Kidney (tissue), 14 donors: Measurements from ENCODE around the gene RPTOR. TPM values are rescaled to one million over a fixed set of nuclear protein-coding genes. Genes with fewer than 3 reads are reported as not detected.

ENCODE experiments used
- DNase-seq, 5 donors: peaks; one replicate each; pipeline ENCODE4 v3.0.0-alpha.2; 2013 to 2020
- FAIRE-seq: peaks from 2 replicates; lab custom pipeline; 2012; peaks lifted over from hg19 to GRCh38; lab: Jason Lieb, UNC
- H3K27ac ChIP-seq, 2 donors: one replicate each; pipeline ENCODE4 v1.7.0; 2013; ENCODE audit warnings: low read depth in 2 of 2, low read length in 2 of 2, inconsistent platforms in 1 of 2
- H3K27me3 ChIP-seq: one replicate; pipeline ENCODE4 v1.7.1; 2013; ENCODE audit warnings: low read length, inconsistent platforms; ENCODE audit not compliant: control insufficient read depth, insufficient read depth
- H3K36me3 ChIP-seq, 3 donors: one replicate each; pipeline versions ENCODE4 v1.7.0 to v1.7.1; 2013; ENCODE audit warnings: low read length in 3 of 3, control low read depth in 1 of 3, inconsistent platforms in 1 of 3; ENCODE audit not compliant: insufficient read depth in 3 of 3, control insufficient read depth in 2 of 3
- H3K4me1 ChIP-seq, 3 donors: one replicate each; pipeline versions ENCODE4 v1.7.0 to v1.7.1; 2013; ENCODE audit warnings: low read length in 3 of 3, inconsistent platforms in 1 of 3, low read depth in 1 of 3; ENCODE audit not compliant: control insufficient read depth in 2 of 3, insufficient read depth in 2 of 3
- H3K4me3 ChIP-seq, 3 donors: one replicate each; pipeline versions ENCODE4 v1.7.0 to v1.8.1; 2013; ENCODE audit warnings: low read length in 3 of 3, control low read depth in 1 of 3, inconsistent platforms in 1 of 3
- H3K9ac ChIP-seq, 3 donors: one replicate each; pipeline versions ENCODE4 v1.7.0 to v1.7.1; 2013; ENCODE audit warnings: low read length in 3 of 3, control low read depth in 1 of 3, inconsistent platforms in 1 of 3
- H3K9me3 ChIP-seq, 3 donors: one replicate each; pipeline versions ENCODE4 v1.7.0 to v1.7.1; 2013; ENCODE audit warnings: low read length in 3 of 3, control low read depth in 1 of 3, inconsistent platforms in 1 of 3; ENCODE audit not compliant: control insufficient read depth in 2 of 3, insufficient read depth in 1 of 3
- intact Hi-C: fragments of 100-400 bp; cut with DNase I; formaldehyde crosslinking; loops from one replicate; pipeline ENCODE4 v1.11.1; 2022
- polyA plus RNA-seq: library from polyadenylated mRNA; stranded (reverse); fragments of 350-450 nt; fragmentation: Illumina TruSeq; extraction: RNeasy Lipid Tissue Mini Kit (QIAGEN cat#74804); gene quantifications from one replicate; pipeline ENCODE4 v1.2.3, GENCODE V29; 2014; ENCODE audit warnings: low read depth, low replicate concordance; ENCODE audit not compliant: insufficient read depth
- total RNA-seq: library from RNA; stranded (reverse); fragmentation: NEBNext Ultra II Directional; extraction: Animal tissue kit (Norgen Biotek cat#: 25700); gene quantifications from one replicate; pipeline ENCODE4 v1.2.1, GENCODE V29; 2021
- TF ChIP-seq, protein P1 (sequence below): IDR thresholded peaks from 3 replicates; pipeline ENCODE4 v1.5.1; 2012; ENCODE audit warnings: mild to moderate bottlenecking, moderate library complexity, borderline replicate concordance; ENCODE audit not compliant: insufficient read depth; ENCODE audit errors: extremely low read depth
- donor health status: control.
- donor health status: control.
- donor health status: control.
- donor health status: control.
- donor health status: control.
- donor health status: DM: yes; HTN: yes; CAD: no.
- donor health status: Normal renal cell carcinoma (clear cell type).

Gene RPTOR
- total and polyA plus RNA-seq, 2 donors from 2014 or later = 5.5 to 37.6 TPM

DNA sequence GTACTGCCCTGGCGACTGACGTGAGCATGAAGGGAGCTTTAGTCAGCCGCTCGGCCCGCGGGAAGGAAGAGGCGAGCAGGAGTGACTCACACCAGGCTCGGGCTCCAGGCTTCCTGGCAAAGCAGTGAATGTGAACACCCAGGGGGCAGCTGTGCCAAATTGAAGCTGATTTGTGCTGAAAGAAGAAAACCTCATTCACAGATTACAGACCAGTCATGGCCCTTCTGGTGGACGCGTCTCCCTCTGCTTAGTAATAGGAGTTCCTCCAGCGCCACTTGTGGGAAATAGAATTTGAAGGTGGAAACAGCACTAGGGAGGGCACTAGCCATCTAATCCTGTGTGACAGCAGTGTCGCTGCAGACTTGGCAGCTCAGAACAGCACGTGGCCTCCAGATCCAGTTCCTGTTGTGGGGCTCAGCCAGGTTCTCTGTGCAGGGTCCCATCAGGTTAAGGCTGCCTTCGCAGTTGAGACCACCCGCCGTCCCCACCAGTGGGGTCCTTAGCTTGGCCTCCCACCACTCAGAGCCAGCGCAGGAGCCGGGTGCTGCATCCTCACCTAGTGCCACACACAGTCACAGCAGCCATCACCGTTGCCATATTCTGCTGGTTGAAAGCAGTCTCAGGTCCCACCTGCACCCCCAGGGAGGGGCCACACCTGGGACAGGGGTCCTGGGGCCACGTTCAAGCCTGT is 282.5 kb downstream of the RPTOR start:
- intact Hi-C loops = no loop called here
- H3K9ac ChIP-seq = no peak overlapping the region
- H3K9me3 ChIP-seq = peaks cover 0 to 3% (median 0%) of the 10 kb centered on the region in 3 donors
- H3K4me3 ChIP-seq = no peak overlapping the region
- no peaks in the 10 kb centered on the region for H3K27me3 ChIP-seq
- TF ChIP-seq, protein P1, sequence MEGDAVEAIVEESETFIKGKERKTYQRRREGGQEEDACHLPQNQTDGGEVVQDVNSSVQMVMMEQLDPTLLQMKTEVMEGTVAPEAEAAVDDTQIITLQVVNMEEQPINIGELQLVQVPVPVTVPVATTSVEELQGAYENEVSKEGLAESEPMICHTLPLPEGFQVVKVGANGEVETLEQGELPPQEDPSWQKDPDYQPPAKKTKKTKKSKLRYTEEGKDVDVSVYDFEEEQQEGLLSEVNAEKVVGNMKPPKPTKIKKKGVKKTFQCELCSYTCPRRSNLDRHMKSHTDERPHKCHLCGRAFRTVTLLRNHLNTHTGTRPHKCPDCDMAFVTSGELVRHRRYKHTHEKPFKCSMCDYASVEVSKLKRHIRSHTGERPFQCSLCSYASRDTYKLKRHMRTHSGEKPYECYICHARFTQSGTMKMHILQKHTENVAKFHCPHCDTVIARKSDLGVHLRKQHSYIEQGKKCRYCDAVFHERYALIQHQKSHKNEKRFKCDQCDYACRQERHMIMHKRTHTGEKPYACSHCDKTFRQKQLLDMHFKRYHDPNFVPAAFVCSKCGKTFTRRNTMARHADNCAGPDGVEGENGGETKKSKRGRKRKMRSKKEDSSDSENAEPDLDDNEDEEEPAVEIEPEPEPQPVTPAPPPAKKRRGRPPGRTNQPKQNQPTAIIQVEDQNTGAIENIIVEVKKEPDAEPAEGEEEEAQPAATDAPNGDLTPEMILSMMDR = no peak
- H3K4me1 ChIP-seq = peaks cover 0 to 2% (median 0%) of the 10 kb centered on the region in 3 donors
- peaks cover 3 to 4% (median 4%) of the 10 kb centered on the region in 3 donors for H3K36me3 ChIP-seq
- no peak for FAIRE-seq
- DNase-seq = peak in 1 of 5 donors; percentile 83
- no peak overlapping the region for H3K27ac ChIP-seq

DNA sequence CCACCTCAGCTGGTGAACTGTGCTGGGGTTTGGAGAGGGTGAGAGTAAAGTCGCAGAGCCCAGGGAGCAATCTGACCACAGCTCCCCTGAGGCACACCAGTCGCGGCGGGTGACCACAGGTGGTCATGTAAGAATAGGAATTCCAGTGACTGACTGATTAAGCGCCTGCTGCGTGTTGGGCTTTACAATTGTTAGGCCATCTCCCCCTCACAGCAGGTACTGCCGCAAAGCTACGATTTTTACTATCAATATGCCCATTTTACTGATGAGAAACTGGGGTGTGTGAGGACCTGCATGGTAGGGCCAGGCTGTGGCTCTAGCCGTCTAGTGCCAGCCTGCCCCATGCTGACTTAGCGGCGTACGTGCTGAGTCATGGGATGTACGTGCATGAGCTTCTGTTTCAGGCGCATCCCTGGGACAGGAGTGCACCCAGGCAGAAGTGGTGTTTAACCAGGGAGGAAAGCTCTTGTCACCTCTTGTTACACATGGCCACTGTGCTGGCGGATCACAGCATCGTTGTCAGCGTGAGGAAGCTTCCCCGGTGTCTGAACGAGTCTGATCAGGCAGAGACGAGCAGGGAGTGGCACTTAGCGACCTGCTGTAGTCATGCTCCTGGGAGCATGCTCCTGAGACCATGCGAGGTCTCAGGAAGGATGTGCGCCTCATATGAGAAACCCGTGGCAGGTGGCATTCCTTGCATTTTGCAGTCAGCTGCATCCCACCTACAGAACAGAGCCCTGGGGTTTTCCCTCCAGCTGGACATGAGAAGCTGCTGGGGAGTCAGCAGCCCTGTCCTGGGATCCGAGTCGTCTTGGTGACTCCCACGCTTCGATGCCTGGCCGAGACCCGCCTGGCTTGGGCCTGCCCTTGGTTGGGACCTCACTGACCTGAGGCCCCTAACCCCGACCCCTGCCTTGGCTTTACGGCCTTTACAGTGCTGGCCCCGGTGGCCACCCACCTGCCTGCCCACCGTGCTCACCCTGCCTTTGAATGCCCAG is 283.3 kb downstream of the RPTOR start:
- Histone ChIP-seq H3K36me3 (peaks cover 0 to 4% (median 0%) of the 10 kb centered on the region in 3 donors), H3K4me1 (peaks cover 0 to 6% (median 3%) of the 10 kb centered on the region in 3 donors), H3K27me3 (no peaks in the 10 kb centered on the region), H3K4me3 (no peak overlapping the region), H3K9ac (no peak overlapping the region), H3K9me3 (peaks cover 0 to 3% (median 0%) of the 10 kb centered on the region in 3 donors), H3K27ac (no peak overlapping the region)
- TF ChIP-seq, protein P1 = no peak
- FAIRE-seq (no peak), DNase-seq (peak in 2 of 5 donors; percentile 40 to 48)
- intact Hi-C loops = no loop called here

DNA sequence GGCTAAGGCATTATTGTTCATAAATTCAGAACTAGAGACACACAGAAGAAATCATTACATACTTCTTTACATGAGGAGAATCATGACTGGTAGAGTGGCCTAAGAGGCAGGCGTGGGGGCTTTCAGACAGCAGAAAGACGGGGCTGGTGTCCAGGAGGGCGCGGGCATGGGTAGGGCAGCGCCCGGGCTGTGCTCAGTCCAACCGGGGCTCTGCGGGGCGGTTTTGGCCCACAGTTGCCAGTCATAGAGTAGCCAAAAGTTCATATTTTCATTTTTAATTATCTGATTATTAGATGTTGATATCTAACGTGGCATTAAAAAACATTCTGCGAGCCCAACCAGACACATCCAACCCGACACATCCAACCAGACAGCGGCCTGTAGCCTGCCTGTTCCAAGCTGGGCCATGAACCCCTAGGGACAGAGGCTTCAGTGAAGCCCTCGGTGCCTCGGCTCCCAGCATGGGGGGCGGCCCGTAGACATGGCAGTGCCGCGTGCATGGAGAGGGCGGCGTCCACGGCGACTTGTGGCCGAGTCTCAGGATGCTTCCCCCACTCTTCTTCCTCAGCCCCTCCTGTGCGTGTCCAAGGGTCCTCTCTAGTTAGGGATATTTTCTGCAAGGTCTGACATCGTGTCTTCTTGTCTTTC is 284.7 kb downstream of the RPTOR start:
- Histone ChIP-seq H3K36me3 (no peaks in the 10 kb centered on the region), H3K4me1 (peaks cover 0 to 9% (median 3%) of the 10 kb centered on the region in 3 donors), H3K4me3 (no peak overlapping the region), H3K27me3 (no peaks in the 10 kb centered on the region), H3K9ac (no peak overlapping the region), H3K27ac (no peak overlapping the region), H3K9me3 (peaks cover 0 to 3% (median 0%) of the 10 kb centered on the region in 3 donors)
- FAIRE-seq (no peak), DNase-seq (peak in 2 of 5 donors; percentile 19 to 59)
- intact Hi-C loops = no loop called here
- TF ChIP-seq, protein P1 = no peak
